T-helper 17 cell (primary cell): ENCODE results near the gene TNK1. TPM values are rescaled to one million over a fixed set of nuclear protein-coding genes. Genes with fewer than 3 reads are reported as not detected.
"Not testable (repeated sequence)": the region's sequence is repeated elsewhere in the genome, so short reads cannot be mapped to it uniquely, and the experiment has no call there.

Experiments
- ATAC-seq: fragments of 150-1000 bp; cut with Tn5 transposase; 2 replicates; pipeline ENCODE4 v1.10.0; 2021; ENCODE audit warnings: mild to moderate bottlenecking, moderate library complexity
- DNase-seq, 3 donors: peaks; one replicate each; pipeline versions ENCODE4 v3.0.0 to v3.0.0-alpha.2; 2020 to 2021
- H3K9me3 ChIP-seq: one replicate; pipeline ENCODE4 v1.7.0; 2013; ENCODE audit warnings: low read length, mild to moderate bottlenecking; ENCODE audit not compliant: control insufficient read depth, poor library complexity, severe bottlenecking
- H3K27ac Mint-ChIP-seq: one replicate; pipeline ENCODE4 v1.8.0; 2022; ENCODE audit warnings: mild to moderate bottlenecking, moderate library complexity, mixed read lengths
- H3K27me3 Mint-ChIP-seq: one replicate; pipeline ENCODE4 v1.8.0; 2022; ENCODE audit warnings: mixed read lengths
- H3K36me3 Mint-ChIP-seq: one replicate; pipeline ENCODE4 v1.8.0; 2022; ENCODE audit warnings: low read depth, mixed read lengths
- H3K4me1 Mint-ChIP-seq: one replicate; pipeline ENCODE4 v1.8.0; 2022; ENCODE audit warnings: mild to moderate bottlenecking, mixed read lengths
- H3K4me3 Mint-ChIP-seq: one replicate; pipeline ENCODE4 v1.8.0; 2022; ENCODE audit warnings: mild to moderate bottlenecking, moderate library complexity, mixed read lengths
- total RNA-seq, 4 donors: library from RNA in 2 of 4; stranded (reverse) in 2 of 4; gene quantifications; one replicate each; pipeline ENCODE4 v1.2.3 and lab custom pipeline; 2022 to 2026

Gene TNK1
- 1 to 10 TPM; 4.8 to 5.9 TPM for total RNA-seq
- 3.7 to 6.7 reads per million in 2 donors for total RNA-seq (lab: John Stamatoyannopoulos, UW)

DNA sequence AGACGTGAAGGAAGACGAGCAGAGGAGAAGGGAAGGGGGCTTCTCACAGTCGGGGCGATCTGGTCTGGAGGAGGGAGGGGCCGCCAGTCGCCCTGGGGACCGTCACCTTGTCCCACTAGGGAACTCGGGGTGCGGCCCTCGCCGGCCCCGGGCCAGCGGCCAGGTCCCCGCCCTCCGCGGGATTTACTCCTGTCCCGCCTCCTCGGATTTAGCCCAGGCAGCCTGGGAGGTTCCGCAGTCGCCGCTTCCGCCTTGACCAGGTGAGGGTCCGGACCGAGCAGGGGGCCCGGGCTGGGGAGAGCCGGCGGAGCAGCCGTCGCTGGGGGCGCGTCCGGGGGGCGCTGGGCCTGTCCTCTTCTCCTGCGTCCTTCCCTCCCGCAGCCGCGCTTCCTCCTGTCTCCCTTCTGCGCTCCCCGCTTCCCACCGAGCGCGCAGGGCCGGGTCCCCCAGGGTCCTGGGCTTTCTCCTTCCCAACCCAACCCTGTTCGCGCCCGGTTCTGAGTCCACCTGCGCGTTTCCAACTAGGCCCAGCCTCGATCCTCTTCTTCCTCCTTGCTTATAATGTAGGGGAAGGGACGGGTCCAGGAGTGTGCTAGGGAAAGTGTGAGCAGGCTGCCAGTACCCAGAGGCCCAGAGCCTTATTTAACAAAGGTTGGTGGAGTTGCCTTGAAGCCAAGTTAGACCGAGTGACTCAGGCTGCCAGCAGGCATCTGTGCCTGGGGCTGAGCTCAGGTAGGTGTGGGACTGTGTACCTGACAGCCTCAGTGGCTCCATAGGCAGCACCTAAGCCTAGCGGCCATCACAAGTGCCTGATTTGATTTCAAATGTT lies at the start of gene TNK1:
Gene TNK1, plus strand, starts transcription at position 235 of the 829 bp plus-strand sequence. CDS start 1,838 bp downstream, outside the sequence.
- Mint-ChIP-seq H3K27me3 (peaks cover 39% of the 10 kb centered on the region), H3K4me3 (no peak within 1 kb of the TSS), H3K27ac (no peak within 1 kb of the TSS), H3K4me1 (peaks cover 13% of the 10 kb centered on the region), H3K36me3 (peaks cover 6% of the 10 kb centered on the region)
- no peaks in the 10 kb centered on the region for H3K9me3 ChIP-seq
- ATAC-seq (no peak), DNase-seq (no peak)

DNA sequence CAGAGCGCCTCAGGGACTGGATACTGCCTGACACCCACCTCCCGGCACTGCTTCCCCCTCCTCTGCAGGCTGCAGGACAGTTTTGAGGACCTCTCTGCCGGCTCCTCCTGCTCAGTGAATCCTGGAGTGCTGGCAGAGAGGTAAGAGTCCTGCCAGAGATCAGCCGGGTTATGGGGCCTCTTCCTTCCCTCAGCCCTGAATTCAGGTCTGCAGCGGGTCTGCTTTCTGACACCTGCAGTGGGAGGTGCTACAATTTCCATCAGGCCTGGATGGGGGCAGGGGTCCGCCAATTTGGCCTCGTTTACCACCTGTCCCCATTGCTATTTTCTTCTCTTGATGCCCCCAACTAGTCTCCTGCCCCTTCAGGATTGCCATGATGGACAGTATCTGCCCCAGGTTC lies 48.8 kb upstream of the TNK1 start:
- Mint-ChIP-seq H3K27me3 (no peaks in the 10 kb centered on the region), H3K27ac (peak overlapping the region; percentile 92), H3K4me1 (peaks cover 49% of the 10 kb centered on the region), H3K36me3 (peaks cover 2% of the 10 kb centered on the region), H3K4me3 (peak overlapping the region; percentile 83)
- no peak for DNase-seq
- ATAC-seq, result no peak
- no peaks in the 10 kb centered on the region for H3K9me3 ChIP-seq

DNA sequence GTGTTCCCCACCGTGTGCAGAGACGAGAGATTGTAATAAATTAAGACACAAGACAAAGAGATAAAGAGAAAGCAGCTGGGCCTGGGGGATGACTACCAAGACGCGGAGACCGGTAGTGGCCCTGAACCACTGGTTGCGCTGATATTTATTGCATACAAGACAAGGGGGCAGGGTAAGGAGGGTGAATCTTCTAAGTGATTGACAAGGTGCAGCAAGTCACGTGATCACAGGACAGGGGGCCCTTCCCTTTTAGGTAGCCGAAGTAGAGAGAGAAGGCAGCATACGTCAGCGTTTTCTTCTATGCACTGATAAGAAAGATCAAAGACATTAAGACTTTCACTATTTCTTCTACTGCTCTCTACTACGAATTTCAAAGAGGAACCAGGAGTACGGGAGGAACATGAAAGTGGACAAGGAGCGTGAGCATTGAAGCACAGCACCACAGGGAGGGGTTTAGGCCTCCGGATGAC lies 48.3 kb upstream of the TNK1 start:
- ATAC-seq, H3K9me3 ChIP-seq, H3K36me3 Mint-ChIP-seq, H3K27me3 Mint-ChIP-seq, DNase-seq: not testable (repeated sequence)
- peak overlapping the region; percentile 92 for H3K27ac Mint-ChIP-seq
- H3K4me3 Mint-ChIP-seq, result peak overlapping the region; percentile 83
- H3K4me1 Mint-ChIP-seq, result peaks cover 51% of the 10 kb centered on the region

DNA sequence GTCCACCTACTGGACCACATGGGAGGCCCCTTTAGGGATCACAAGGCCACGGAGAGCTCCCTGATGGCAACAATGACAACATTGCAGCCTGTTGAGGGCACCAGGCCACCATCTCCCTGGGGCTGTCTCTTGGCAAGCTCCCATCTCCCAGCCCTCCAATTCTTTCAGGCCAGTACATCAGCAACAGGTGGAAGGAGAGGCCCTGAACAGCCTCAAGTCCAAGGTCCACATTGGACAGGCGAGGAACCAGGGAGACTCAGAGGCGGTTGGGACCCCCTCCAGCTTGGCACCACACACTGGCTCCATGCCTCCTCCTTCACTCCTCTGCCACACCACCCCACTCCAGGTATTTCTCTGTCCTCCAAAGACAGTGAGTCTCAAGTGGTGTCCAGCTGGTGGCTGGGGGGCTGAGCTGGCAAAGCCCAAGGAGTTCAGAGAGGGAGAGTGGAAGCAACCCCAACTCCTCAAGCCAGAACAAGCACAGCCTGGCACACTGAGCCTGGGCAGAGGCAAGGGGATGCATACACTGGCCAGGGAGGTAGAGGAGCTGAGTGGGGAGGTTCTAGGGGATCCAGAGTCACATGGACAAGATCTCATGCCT lies 45.9 kb upstream of the TNK1 start:
- DNase-seq (no peak), ATAC-seq (no peak)
- H3K4me1 Mint-ChIP-seq, result peaks cover 41% of the 10 kb centered on the region
- no peak overlapping the region for H3K4me3 Mint-ChIP-seq
- no peaks in the 10 kb centered on the region for H3K27me3 Mint-ChIP-seq
- H3K36me3 Mint-ChIP-seq, result peaks cover 4% of the 10 kb centered on the region
- no peaks in the 10 kb centered on the region for H3K9me3 ChIP-seq
- peak overlapping the region; percentile 92 for H3K27ac Mint-ChIP-seq

DNA sequence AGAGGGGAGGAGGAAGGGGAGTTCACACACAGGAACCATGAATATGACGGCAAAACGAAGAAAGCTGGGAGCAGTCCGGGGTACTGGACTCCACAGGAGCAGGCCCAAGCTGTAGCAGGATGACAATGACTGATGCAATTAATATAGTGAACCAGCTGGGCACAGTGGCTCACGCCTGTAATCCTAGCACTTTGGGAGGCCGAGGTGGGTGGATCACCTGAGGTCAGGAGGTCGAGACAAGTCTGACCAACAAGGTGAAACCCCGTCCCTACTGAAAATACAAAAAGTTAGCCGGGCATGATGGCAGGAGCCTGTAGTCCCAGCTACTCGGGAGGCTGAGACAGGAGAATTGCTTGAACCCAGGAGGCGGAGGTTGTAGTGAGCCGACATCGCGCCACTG lies 45.1 kb upstream of the TNK1 start:
- H3K4me1 Mint-ChIP-seq, result peaks cover 40% of the 10 kb centered on the region
- not testable (repeated sequence) for H3K36me3 Mint-ChIP-seq, H3K27me3 Mint-ChIP-seq, ATAC-seq, H3K9me3 ChIP-seq, DNase-seq
- peak overlapping the region; percentile 92 for H3K27ac Mint-ChIP-seq
- H3K4me3 Mint-ChIP-seq, result peak overlapping the region; percentile 98

DNA sequence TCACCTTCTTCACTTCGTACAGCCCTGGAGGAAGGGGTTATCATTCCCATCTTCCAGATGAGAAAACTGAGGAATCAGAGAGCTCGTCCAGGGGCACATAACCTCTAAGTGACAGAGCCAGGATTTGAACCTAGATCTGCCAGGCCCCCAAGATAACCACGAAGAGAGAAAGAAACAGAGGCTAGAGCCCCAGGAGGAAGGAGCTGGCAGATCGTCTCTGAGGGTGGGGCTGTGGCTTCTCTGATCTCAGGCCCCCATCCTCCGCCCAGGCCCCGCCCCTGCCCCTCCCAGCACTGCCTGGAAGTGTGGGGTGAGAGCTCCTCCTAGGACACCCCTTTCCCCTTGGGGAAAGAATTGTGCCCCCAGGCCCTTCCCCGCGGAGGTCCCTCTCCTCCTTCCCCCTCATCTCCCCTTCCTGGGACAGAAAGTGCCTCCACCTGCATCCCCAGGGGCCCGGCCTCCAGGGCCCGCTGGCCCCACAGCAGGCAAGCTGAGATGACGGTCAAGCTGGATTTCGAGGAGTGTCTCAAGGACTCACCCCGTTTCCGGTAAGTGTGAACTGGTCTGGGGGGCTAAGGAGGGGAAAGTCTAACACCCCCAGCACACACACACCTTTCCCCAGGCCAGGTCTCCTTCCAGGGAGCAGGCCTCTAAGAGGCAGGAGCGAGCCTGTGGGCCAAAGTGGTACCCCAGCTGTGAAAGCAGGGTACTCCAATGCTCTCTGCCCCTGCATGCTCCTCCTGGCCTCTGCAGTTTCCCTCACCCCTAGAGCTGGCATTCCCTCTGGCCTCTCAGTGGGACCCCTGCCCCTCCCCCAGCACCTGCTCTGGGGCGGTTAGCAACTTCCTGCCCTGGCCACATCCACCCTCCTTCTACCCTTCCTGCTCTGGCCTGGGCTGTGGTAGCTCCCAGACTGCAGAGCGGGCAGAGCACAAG lies 44.4 kb upstream of the TNK1 start, which contains the start of gene ACAP1:
Gene ACAP1, plus strand, starts transcription at position 290 of the 936 bp plus-strand sequence. Its CDS starts 206 bp downstream, at position 496.
- Mint-ChIP-seq H3K4me1 (peaks cover 42% of the 10 kb centered on the region), H3K27me3 (no peaks in the 10 kb centered on the region), H3K27ac (peak within 1 kb of the TSS; percentile 92), H3K36me3 (peaks cover 6% of the 10 kb centered on the region), H3K4me3 (peak within 1 kb of the TSS; percentile 98)
- DNase-seq (peak; percentile 65 to 78 (median 74)), ATAC-seq (peak; percentile 95)
- no peaks in the 10 kb centered on the region for H3K9me3 ChIP-seq

DNA sequence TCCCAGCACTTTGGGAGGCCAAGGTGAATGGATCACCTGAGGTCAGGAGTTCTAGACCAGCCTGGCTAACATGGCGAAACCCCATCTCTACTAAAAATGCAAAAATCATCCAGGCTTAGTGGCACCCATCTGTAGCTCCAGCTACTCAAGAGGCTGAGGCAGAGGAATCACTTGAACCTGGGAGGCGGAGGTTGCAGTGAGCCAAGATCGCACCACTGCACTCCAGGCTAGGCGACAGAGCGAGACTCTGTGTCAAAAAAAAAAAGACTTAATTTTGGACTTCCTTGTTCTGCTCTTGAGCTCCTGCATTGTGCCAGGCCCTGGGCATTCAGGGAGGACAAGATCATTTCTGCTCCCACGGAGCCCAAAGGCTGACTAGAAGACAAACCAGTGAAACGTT lies 43.3 kb upstream of the TNK1 start:
- Mint-ChIP-seq H3K27ac (peak overlapping the region; percentile 92), H3K4me1 (peaks cover 38% of the 10 kb centered on the region), H3K4me3 (peak overlapping the region; percentile 98)
- not testable (repeated sequence) for DNase-seq, H3K27me3 Mint-ChIP-seq, H3K36me3 Mint-ChIP-seq, ATAC-seq, H3K9me3 ChIP-seq

DNA sequence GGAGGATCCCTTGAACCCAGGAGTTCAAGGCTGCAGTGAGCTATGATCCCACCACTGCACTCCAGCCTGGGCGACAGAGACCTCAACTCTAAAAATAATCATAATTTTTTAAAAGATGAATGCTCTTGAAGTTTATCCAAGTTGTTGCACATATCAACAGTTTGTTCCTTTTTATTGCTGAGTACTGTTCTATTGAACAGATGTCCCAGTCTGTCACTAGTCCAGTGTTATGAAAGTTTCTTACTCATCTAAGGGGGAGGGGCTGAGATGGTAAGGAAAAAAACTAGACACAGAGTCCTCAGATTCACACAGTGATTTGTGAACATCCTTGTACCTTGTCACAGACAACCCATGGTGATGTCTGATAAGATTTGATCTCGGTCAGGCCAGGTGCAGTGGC lies 40.7 kb upstream of the TNK1 start:
- peaks cover 9% of the 10 kb centered on the region for H3K36me3 Mint-ChIP-seq
- peak overlapping the region; percentile 65 for H3K4me3 Mint-ChIP-seq
- H3K27ac Mint-ChIP-seq, result peak overlapping the region; percentile 79
- H3K4me1 Mint-ChIP-seq, result peaks cover 32% of the 10 kb centered on the region
- ATAC-seq, result no peak
- DNase-seq, result no peak
- H3K9me3 ChIP-seq, result no peaks in the 10 kb centered on the region
- no peaks in the 10 kb centered on the region for H3K27me3 Mint-ChIP-seq

DNA sequence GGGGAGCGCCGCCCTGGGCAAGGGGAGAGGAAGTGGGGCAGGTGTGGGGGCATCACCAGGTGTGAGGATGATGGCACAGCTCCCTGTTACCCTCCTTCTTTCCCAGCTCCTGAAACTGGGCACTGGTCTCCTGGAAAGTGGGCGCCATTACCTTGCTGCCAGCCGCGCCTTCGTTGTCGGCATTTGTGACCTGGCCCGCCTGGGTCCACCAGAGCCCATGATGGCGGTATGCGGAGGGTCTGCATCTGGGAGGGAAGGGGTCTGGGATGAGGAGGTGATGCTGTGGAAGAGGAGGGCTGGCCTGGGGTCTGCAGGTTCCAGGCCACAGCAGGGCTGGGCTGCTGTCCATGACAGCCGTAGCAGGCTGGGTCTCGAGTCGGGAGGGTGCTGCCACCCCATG lies 39.0 kb upstream of the TNK1 start:
- H3K9me3 ChIP-seq, result no peaks in the 10 kb centered on the region
- no peak for DNase-seq
- no peak for ATAC-seq
- H3K36me3 Mint-ChIP-seq, result peaks cover 9% of the 10 kb centered on the region
- no peaks in the 10 kb centered on the region for H3K27me3 Mint-ChIP-seq
- no peak overlapping the region for H3K4me3 Mint-ChIP-seq
- peaks cover 22% of the 10 kb centered on the region for H3K4me1 Mint-ChIP-seq
- no peak overlapping the region for H3K27ac Mint-ChIP-seq

DNA sequence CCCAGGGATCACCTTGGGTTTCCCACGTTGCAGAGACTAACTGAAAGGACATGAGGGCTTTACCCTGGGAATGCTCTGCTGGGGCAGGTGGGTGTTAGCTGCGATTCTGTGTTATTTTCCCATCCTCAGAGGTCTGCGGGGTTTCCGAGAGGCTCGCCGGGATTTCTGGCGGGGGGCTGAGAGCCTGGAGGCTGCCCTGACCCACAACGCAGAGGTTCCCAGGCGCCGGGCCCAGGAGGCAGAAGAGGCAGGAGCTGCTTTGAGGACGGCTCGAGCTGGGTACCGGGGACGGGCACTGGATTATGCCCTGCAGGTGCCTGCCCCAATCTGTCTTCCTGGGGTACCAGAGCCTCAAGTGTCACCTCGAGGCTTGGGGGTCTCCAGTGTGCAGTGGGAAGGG lies 37.6 kb upstream of the TNK1 start:
- no peak for DNase-seq
- H3K9me3 ChIP-seq, result no peaks in the 10 kb centered on the region
- Mint-ChIP-seq H3K4me1 (peaks cover 12% of the 10 kb centered on the region), H3K27ac (peak overlapping the region; percentile 34), H3K27me3 (no peaks in the 10 kb centered on the region), H3K4me3 (no peak overlapping the region), H3K36me3 (peaks cover 7% of the 10 kb centered on the region)
- no peak for ATAC-seq

DNA sequence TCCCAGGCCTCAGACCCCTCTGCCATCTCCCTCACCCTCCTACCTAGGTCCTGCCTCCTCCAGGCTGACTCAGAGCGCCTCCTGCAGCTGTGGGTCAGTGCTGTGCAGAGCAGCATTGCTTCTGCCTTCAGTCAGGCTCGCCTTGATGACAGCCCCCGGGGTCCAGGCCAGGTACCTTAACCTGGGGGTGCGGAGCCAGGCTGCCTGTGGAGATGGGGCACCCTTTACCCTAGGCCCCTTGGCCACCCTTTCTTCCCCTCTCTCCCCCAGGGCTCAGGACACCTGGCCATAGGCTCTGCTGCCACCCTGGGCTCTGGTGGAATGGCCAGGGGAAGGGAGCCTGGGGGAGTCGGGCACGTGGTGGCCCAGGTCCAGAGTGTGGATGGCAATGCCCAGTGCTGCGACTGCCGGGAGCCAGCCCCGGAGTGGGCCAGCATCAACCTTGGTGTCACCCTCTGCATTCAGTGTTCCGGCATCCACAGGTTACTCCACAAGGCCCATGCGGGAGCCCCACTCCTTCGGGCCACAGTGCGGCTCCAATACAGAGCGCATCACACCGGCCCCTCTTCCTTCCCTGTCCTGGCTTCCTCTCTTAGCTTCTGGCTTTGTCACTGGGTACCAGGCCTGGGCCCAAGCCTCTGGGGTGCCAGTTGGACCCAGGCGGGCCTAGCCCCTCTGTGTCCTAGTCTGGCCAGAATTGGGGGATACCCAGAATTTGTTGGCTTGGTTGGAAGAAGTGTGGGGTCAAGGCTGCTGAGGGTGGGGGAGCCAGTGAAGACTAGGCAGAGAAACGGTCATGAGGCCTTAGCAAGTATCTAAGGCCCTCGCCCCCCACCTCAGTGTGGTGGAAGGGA lies 33.9 kb upstream of the TNK1 start:
- no peaks in the 10 kb centered on the region for H3K9me3 ChIP-seq
- ATAC-seq, result no peak
- DNase-seq, result no peak
- H3K4me1 Mint-ChIP-seq, result peaks cover 21% of the 10 kb centered on the region
- peaks cover 7% of the 10 kb centered on the region for H3K36me3 Mint-ChIP-seq
- no peaks in the 10 kb centered on the region for H3K27me3 Mint-ChIP-seq
- peak overlapping the region; percentile 56 for H3K27ac Mint-ChIP-seq
- H3K4me3 Mint-ChIP-seq, result no peak overlapping the region
